GM18505 (cell line): ENCODE data around the gene SCYGR5.
"Not testable (repeated sequence)": the region's sequence is repeated elsewhere in the genome, so short reads cannot be mapped to it uniquely, and the experiment has no call there.

ENCODE experiments used
- ATAC-seq: cut with Tn5 transposase; IDR thresholded peaks from one replicate; pipeline ENCODE4 v1.9.1; 2021; ENCODE audit not compliant: unreplicated experiment
- POLR2A ChIP-seq: IDR thresholded peaks from 4 replicates; pipeline ENCODE4 v1.6.1; 2011; ENCODE audit warnings: borderline replicate concordance; ENCODE audit not compliant: insufficient read depth, insufficient read length; ENCODE audit errors: extremely low read depth

SCYGR5 gene, protein sequence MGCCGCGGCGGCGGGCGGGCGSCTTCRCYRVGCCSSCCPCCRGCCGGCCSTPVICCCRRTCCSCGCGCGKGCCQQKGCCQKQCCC

DNA sequence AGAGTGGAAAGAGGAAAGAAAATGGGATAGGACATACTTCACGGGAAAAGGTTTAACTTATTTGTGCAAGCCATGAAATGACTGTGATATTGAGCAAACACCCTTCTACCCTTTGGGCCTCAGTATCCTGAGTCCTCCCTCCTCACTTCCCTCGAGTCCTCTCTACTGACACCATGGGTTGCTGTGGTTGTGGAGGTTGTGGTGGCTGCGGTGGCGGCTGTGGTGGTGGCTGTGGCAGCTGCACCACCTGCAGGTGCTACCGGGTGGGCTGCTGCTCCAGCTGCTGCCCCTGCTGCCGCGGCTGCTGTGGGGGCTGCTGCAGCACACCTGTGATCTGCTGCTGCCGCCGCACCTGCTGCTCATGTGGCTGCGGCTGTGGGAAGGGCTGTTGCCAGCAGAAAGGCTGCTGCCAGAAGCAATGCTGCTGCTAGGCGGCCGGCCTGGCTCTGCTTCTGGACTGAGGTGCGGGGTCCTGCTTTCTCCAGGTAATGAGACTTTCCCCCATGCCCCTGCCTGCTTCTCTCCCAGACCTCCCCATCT lies at the start of gene SCYGR5:
Gene SCYGR5, plus strand, starts transcription at position 174 of the 540 bp plus-strand sequence. Its CDS starts 0 bp downstream, at position 174.
- not testable (repeated sequence) for ATAC-seq

DNA sequence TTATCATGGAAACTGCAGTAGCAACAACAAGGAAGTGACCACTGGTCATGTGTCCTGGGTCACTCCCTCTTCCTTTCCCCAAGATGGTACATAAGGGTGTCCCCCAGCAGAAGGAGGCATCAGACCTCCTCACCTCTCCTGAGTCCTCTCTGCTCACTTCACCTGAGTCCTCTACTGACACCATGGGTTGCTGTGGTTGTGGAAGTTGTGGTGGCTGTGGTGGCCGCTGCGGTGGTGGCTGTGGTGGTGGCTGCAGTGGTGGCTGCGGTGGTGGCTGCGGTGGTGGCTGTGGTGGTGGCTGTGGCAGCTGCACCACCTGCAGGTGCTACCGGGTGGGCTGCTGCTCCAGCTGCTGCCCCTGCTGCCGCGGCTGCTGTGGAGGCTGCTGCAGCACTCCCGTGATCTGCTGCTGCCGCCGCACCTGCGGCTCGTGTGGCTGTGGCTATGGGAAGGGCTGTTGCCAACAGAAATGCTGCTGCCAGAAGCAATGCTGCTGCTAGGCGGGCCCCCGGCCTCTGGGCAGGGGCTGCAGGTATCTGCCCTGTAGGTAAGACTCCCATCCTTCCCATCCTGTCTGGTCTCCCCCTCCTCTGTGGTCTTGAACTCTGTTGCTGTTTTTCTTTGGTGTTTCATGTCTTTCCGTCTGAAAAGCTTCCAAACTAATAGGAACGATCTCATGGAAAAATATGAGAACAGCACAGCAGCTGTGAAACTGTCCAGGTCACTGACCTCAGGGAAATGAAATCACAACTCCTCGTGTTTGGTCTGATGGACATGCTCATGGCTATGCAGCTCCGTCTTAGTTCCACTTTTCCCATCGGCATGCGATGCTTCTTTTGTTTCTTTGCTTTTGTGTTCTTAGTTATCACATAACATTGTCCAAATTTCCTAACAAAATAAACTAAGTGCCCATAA lies 49.0 kb upstream of the SCYGR5 start, which contains the start of gene SCYGR4:
Gene SCYGR4, plus strand, starts transcription at position 183 of the 915 bp plus-strand sequence. Its CDS starts 0 bp downstream, at position 183.
- no peak for TF ChIP-seq POLR2A
- no peak for ATAC-seq

DNA sequence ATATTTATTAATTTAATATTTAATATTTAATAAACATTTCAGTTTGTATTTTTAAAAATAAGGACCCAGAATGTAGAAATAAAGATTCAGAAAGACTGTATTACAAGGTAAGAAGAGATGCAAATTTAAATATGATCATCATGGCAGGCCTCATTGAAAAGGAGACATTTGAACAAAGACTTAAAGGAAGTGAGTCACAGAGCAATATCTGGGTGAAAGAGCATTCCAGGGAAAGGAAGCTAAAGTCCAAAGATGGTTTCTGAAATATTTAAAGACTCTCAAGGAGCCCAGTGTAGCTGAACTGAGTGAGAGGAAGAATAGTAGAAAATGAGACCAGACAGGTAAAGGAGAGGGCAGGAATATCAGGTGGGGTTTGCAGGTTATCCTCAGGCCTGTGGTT lies 43.4 kb upstream of the SCYGR5 start:
- no peak for TF ChIP-seq POLR2A
- no peak for ATAC-seq

DNA sequence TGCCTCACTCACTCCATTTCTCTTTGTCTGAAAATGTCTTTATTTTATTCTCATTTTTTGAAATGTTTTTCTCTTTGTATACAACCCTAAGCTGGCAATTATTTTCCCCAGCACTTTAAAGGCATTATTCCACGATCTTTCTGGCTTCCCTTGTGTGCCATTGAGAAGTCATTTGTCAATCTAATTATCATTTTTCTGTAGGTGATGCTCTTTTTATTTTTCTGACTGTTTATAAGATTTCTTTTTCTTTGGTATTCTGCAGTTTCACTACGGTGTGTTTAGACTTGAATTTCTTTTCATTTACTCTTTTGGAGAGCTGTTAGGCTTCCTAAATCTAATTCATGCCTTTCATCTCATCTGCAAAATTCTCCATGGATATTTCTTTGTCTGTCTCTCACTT lies 41.2 kb upstream of the SCYGR5 start:
- no peak for TF ChIP-seq POLR2A

DNA sequence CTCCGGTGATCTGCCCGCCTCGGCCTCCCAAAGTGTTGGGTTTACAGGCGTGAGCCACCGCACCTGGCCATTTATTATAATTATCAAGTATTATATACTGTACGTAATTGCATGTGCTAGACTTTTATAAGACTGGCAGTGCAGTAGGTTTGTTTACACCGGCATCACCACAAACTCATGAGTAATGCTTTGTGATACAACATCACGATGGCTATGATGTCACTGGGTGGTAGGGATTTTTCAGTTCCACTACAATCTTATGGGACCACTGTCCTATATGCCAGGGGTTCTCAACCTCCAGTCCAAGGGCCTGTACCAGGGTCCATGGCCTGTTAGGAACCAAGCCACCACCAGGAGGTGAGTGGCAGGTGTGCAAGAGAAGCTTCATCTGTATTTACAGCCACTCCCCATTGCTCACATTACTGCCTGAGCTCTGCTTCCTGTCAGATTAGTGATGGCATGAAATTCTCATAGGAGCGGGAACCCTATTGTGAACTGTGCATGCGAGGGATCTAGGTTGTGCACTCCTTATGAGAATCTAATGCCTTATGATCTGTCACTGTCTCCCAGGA lies 39.9 kb upstream of the SCYGR5 start:
- no peak for TF ChIP-seq POLR2A
- ATAC-seq, result no peak

More for the DNA sequence above, 41.2 kb upstream of the SCYGR5 start:
- no peak for ATAC-seq

DNA sequence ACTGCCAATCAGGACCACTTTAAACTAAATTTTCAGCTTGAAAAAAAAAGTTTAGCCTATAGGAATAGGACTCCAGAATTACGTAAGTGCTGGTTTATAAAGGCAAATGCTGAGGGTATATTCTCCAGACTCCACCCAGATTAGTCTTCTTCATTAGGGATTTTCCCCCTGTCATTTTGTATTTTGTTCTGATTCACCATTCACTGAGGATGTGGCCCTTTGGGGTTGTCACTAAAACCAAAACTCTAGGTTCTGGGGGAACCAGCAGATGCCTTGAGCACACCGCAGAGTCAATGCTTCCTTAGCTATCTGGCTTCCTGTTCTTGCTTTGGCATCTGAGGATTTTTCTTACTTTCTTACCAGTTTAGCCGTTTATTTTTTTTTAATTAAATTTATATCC lies 38.8 kb upstream of the SCYGR5 start:
- peak; percentile 87 for ATAC-seq
- no peak for TF ChIP-seq POLR2A

DNA sequence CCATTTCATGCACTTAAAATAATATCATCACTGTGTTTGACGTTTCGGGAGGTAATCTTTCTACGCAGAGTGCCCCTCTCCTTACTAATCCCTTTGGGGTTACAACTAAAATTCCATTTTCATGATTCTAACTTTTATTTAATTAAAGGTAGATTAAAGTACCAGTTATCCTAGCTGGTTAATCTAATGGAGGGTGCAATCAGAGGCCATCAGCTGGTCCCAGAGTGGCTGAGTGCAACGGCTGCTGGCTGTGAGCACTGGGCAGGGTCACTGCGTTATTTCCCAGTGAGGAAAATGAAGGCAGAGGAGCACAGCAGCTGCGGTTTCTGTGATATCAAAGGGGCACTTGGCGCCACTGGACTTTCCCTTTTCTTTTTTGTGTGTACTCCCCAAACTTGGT lies 37.2 kb upstream of the SCYGR5 start:
- TF ChIP-seq POLR2A, result no peak

DNA sequence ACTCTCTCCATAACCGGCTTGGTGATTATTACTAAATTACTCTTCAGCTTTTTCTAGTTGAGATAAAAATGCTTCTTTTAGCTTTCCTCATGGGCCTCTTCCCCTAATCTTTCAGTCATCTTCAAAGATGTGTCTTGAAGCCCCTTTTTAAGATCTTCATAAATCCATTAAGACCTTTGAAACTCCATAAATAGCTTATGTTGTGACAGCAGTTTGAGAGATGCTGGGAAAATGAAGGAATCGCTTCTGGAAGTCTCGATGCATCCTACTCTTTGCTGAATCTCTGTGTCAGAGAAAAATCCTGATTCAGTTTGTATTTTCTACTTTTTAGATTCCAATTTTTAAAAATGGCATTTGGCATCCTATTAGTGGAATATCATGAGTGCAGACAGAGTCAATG lies 36.3 kb upstream of the SCYGR5 start:
- TF ChIP-seq POLR2A, result no peak
- ATAC-seq, result no peak

More for the DNA sequence above, 37.2 kb upstream of the SCYGR5 start:
- no peak for ATAC-seq

DNA sequence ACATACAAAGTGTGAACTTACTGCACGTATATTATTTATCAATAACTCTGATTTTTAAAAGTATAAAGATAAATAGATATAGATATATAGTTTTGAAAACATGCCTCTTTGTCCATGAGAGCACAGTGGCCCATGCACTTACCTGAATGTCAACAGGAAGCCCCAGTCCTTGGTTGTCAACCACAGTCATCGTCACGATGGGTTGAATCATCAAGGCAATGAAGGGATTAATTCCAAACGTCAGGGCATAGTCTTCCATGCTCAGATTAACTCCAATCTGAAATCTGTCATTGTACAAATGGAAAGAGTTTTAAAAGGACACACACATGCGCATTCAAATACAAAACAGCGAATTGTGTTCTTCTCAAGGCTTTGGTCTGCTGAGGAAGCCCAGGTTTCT lies 33.8 kb upstream of the SCYGR5 start:
- TF ChIP-seq POLR2A, result no peak
- no peak for ATAC-seq

DNA sequence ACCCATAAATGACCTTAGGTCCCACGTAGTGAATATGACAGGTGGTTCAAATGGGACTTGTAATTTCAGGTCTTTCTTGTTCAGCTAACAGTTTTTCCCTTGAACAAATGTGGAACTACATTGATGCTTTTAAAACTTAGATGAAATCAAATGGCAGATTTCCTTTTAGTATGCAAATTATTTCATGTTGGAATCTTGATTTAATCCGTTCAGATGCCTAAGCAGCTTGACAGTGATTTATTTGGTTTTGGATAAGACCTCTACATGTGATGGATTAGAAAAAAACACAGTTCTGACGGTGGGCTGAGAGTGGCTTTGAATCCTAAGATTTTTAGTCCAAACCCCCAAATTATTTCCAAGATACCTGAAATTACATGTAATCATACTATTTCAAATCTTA lies 32.4 kb upstream of the SCYGR5 start:
- TF ChIP-seq POLR2A, result no peak
- no peak for ATAC-seq

DNA sequence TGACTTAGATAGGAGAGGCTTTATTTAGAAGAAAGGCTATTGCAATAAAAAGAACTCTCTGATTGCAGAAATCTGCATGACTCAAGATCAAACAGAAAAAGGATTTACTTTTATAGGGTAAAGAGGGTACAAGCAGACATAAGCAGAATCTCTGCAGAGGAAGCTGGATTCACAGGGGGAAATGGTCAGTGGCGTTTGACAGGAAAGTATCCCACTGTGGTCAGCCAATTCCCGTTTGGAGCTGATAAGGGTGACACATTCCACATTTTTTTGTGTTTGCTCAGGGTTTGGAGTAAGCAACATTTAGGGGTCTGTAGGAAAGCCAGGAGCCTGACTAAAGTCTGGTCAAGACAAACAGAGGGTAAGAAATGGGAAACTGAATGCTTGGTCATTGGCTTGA lies 23.9 kb upstream of the SCYGR5 start:
- no peak for ATAC-seq
- no peak for TF ChIP-seq POLR2A

DNA sequence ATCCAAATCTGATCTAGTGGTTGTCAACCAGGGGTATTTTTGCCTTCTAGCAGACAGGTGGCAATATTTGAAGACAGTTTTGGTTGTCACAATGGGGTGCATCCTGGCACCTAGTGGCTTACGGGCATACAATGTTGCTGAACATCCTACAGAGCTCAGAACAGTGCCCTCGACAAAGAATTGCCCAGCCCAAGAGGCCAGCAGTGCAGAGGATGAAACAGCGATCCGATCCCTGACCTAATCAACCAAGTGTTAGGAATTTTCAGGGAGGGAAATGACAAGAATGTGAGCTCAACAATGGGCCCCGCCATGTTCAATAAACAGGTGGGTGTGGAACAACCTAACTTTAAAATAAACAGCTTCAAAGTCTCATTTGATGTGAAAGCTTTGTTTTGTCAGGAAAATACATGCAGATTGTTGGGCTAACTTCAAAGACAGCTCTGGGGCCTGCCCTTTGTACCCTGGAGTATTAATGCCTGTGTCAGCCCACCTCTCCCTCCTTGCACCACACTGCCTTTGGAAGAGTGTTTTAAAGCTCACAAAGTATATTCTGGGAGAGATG lies 22.5 kb upstream of the SCYGR5 start:
- ATAC-seq, result no peak
- no peak for TF ChIP-seq POLR2A

DNA sequence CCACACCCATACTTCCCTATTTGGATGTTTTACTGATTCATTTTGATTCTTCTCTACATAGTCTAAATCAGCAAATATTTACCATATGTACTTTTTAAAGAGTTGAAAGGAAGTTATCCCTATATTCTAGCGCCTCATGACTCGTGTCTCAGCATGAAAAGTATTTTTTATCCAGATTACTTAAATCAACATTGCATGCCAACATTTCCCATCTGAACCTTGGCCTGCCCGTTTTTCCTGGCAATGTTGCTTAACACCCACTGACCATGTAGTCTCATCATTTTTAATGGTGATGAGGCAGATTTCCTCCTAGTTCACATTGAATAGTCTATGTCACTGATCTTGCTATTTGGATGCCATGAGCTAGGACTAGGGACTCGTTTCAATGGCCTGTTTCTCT lies 13.2 kb upstream of the SCYGR5 start:
- no peak for TF ChIP-seq POLR2A
- ATAC-seq, result no peak
